ENCODE results near the gene PHACTR3. TPM values are rescaled to one million over a fixed set of nuclear protein-coding genes. Genes with fewer than 3 reads are reported as not detected.

Gene PHACTR3
- total and polyA plus RNA-seq, 2 of the 8 experiments (the other 6 are each of a cell fraction or from before 2014, with no cell fraction given), result 0.05 to 0.13 TPM

- no peak for DNase-seq (ENCODE audit: low read depth in 1 of 2, low spot score in 2 of 2)
- no peak overlapping the region for H3K23ac ChIP-seq (ENCODE audit: insufficient read length)
- peaks cover 5% of the 10 kb centered on the region; the same call in 1 of the 2 replicates for H3K23me2 ChIP-seq (ENCODE audit: low read depth, low read length)
- no peak overlapping the region for H2BK15ac ChIP-seq (ENCODE audit: low read length)
- H2BK12ac ChIP-seq (ENCODE audit: low read depth, low read length), result no peak overlapping the region; the same call in 1 of the 2 replicates
- H2BK20ac ChIP-seq (ENCODE audit: low read length), result no peak overlapping the region
- H3K27ac ChIP-seq (ENCODE audit: low read depth, low read length), result no peak overlapping the region
- H3K9ac ChIP-seq (replicated peaks in 1 of 4; ENCODE audit: extremely low read depth in 1 of 4, low read depth in 3 of 4, low read length in 3 of 4), result no peak overlapping the region
- no peak overlapping the region for H3K18ac ChIP-seq (ENCODE audit: extremely low read depth, low read length)
- H3K36me3 ChIP-seq (ENCODE audit: control insufficient read depth in 2 of 4, insufficient read depth in 4 of 4, low read length in 3 of 4), result no peaks in the 10 kb centered on the region
- H2BK120ac ChIP-seq (replicated peaks; ENCODE audit: low read depth, low read length), result no peak overlapping the region
- H3K4ac ChIP-seq (replicated peaks; ENCODE audit: insufficient read length, low read depth, low read length), result peak overlapping the region; percentile 80
- peaks cover 0 to 7% (median 4%) of the 10 kb centered on the region in 4 experiments; a peak in 4 of 7 replicates for H3K27me3 ChIP-seq (replicated peaks in 1 of 4; ENCODE audit: control insufficient read depth in 3 of 4, extremely low read depth in 1 of 4, insufficient read depth in 3 of 4, low read length in 3 of 4)
- H2BK5ac ChIP-seq (ENCODE audit: low read depth, low read length), result no peak overlapping the region
- H3K56ac ChIP-seq (replicated peaks; ENCODE audit: insufficient read length, low read depth, low read length), result no peak overlapping the region
- H2AFZ ChIP-seq (ENCODE audit: low read length), result no peak overlapping the region
- no peak overlapping the region for H3K14ac ChIP-seq (ENCODE audit: insufficient read length)
- ChIA-PET POLR2A (ENCODE audit: partially characterized antibody) (no interaction called here), CTCF (ENCODE audit: partially characterized antibody) (no interaction called here)
- H4K91ac ChIP-seq (replicated peaks; ENCODE audit: insufficient read length, low read length), result peak overlapping the region; percentile 32
- H4K8ac ChIP-seq (ENCODE audit: extremely low read depth, insufficient read depth, low read length), result no peak overlapping the region
- H2AK5ac ChIP-seq (ENCODE audit: low read depth, low read length), result peak overlapping the region; percentile 70; the same call in 1 of the 2 replicates
- no peaks in the 10 kb centered on the region for H3K79me1 ChIP-seq (ENCODE audit: low read depth, low read length)
- no peaks in the 10 kb centered on the region for H3K79me2 ChIP-seq (ENCODE audit: control insufficient read depth in 1 of 2, insufficient read depth in 2 of 2, low read length in 2 of 2)
- no peak overlapping the region for H4K5ac ChIP-seq (ENCODE audit: insufficient read length, low read depth, low read length)
- peaks cover 0 to 3% of the 10 kb centered on the region in 2 experiments for H4K20me1 ChIP-seq (replicated peaks in 1 of 2; ENCODE audit: control insufficient read depth in 1 of 2, insufficient read depth in 2 of 2, low read length in 2 of 2)
- peaks cover 0 to 4% (median 0%) of the 10 kb centered on the region in 4 experiments; a peak in 1 of 7 replicates for H3K4me1 ChIP-seq (replicated peaks in 1 of 4; ENCODE audit: control insufficient read depth in 3 of 4, insufficient read depth in 4 of 4, low read length in 3 of 4)
- WGBS, 2 experiments (ENCODE audit: extremely low coverage in 1 of 2, insufficient coverage in 1 of 2, insufficient read length in 1 of 2, insufficient replicate concordance in 2 of 2, low coverage in 1 of 2, low lambda C conversion rate in 2 of 2, missing lambda C conversion rate in 1 of 2), result 82% methylated on average over 19 of the region's 19 CpGs; no CpG with 5 or more reads in 1 of the 2 experiments
- H3K4me3 ChIP-seq (ENCODE audit: extremely low read depth in 1 of 4, insufficient read depth in 2 of 4, low read depth in 3 of 4, low read length in 4 of 4), result no peak overlapping the region
- peaks cover 49 to 62% of the 10 kb centered on the region in 2 experiments for H3K9me3 ChIP-seq (ENCODE audit: insufficient read depth in 2 of 2, low read depth in 1 of 2, low read length in 1 of 2)
- no peak overlapping the region for H3K4me2 ChIP-seq (ENCODE audit: insufficient read depth in 1 of 2, low read depth in 2 of 2, low read length in 2 of 2)
- no peak for FAIRE-seq
- TF ChIP-seq SP2 (IDR thresholded peaks at IDR 0.05; ENCODE audit: low read length), result no peak
- no peak for TF ChIP-seq JUN (IDR thresholded peaks at IDR 0.05; ENCODE audit: low read depth, low read length)
- no peak for TF ChIP-seq GABPA (IDR thresholded peaks at IDR 0.05; ENCODE audit: borderline replicate concordance, insufficient read depth, low read length)
- TF ChIP-seq SUZ12 (IDR thresholded peaks at IDR 0.05; ENCODE audit: low read length), result no peak
- TF ChIP-seq RAD21 (IDR thresholded peaks at IDR 0.05 in 1 of 2, conservative IDR thresholded peaks at IDR 0.05 in 1 of 2; ENCODE audit: low read depth in 2 of 2, low read length in 2 of 2), result no peak
- no peak for TF ChIP-seq YY1 (IDR thresholded peaks at IDR 0.05; ENCODE audit: low read depth, low read length)
- TF ChIP-seq SIN3A (conservative IDR thresholded peaks at IDR 0.05 in 1 of 2, IDR thresholded peaks at IDR 0.05 in 1 of 2; ENCODE audit: low read depth in 1 of 2, low read length in 2 of 2), result no peak
- TF ChIP-seq KDM5A (IDR thresholded peaks at IDR 0.05; ENCODE audit: low read length), result no peak
- TF ChIP-seq POLR2A (IDR thresholded peaks at IDR 0.05; ENCODE audit: control extremely low read depth in 1 of 2, low read depth in 2 of 2, low read length in 2 of 2), result no peak
- no peak for TF ChIP-seq PHF8 (conservative IDR thresholded peaks at IDR 0.05; ENCODE audit: low read depth, low read length)
- TF ChIP-seq, protein P1, sequence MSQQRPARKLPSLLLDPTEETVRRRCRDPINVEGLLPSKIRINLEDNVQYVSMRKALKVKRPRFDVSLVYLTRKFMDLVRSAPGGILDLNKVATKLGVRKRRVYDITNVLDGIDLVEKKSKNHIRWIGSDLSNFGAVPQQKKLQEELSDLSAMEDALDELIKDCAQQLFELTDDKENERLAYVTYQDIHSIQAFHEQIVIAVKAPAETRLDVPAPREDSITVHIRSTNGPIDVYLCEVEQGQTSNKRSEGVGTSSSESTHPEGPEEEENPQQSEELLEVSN (IDR thresholded peaks at IDR 0.05), result no peak
These were observed 36.5 kb upstream of the PHACTR3 start for GRCh38 chr20:59567585-59568508.
